SJCRH30 (cell line): ENCODE results near the gene MGARP. TPM values are rescaled to one million over a fixed set of nuclear protein-coding genes. Genes with fewer than 3 reads are reported as not detected.
"Not testable (repeated sequence)": the region's sequence is repeated elsewhere in the genome, so short reads cannot be mapped to it uniquely, and the experiment has no call there.

ENCODE experiments used
- DNase-seq, 2 experiments: peaks; one replicate each; pipeline ENCODE4 v3.0.0-alpha.2; 2015 to 2020
- H3K27ac ChIP-seq: fragments of 250-450 bp; sonication (Bioruptor Pico); 2 replicates; pipeline ENCODE4 v1.5.1; 2020; ENCODE audit warnings: mild to moderate bottlenecking, moderate library complexity
- H3K27me3 ChIP-seq: fragments of 250-450 bp; sonication (Bioruptor Pico); 2 replicates; pipeline ENCODE4 v1.5.1; 2020; ENCODE audit warnings: mild to moderate bottlenecking, moderate library complexity
- H3K36me3 ChIP-seq: fragments of 250-450 bp; sonication (Bioruptor Pico); 2 replicates; pipeline ENCODE4 v1.5.1; 2020; ENCODE audit warnings: mild to moderate bottlenecking, moderate library complexity
- H3K4me1 ChIP-seq: fragments of 250-450 bp; sonication (Bioruptor Pico); 2 replicates; pipeline ENCODE4 v1.5.1; 2020; ENCODE audit warnings: mild to moderate bottlenecking, moderate library complexity
- H3K4me3 ChIP-seq: fragments of 250-450 bp; sonication (Bioruptor Pico); 2 replicates; pipeline ENCODE4 v1.5.1; 2020; ENCODE audit warnings: mild to moderate bottlenecking, moderate library complexity
- H3K9me3 ChIP-seq: fragments of 250-450 bp; sonication (Bioruptor Pico); replicated peaks from 2 replicates; pipeline ENCODE4 v1.5.1; 2020; ENCODE audit warnings: mild to moderate bottlenecking, moderate library complexity
- total RNA-seq: library from RNA; depleted of rRNA; stranded (reverse); fragments of >200 nt; shearing (Covaris generic); gene quantifications from 2 replicates; pipeline ENCODE4 v1.2.3, GENCODE V29; 2014; rRNA removed

The MGARP gene
- 22.3 and 27.2 TPM in 2 replicates for total RNA-seq

GRCh38 chr4:139279760-139280620, at the start of gene MGARP:
MGARP (minus strand) TSS chr4:139280225; CDS start chr4:139280158, 67 bp downstream.
- H3K9me3 ChIP-seq = no peaks in the 10 kb centered on the region
- H3K27ac ChIP-seq = peak within 1 kb of the TSS; percentile 19; the same call in 1 of the 2 replicates
- peak; percentile 82 to 84 for DNase-seq
- H3K27me3 ChIP-seq = no peaks in the 10 kb centered on the region
- H3K36me3 ChIP-seq = no peaks in the 10 kb centered on the region
- peaks cover 10% of the 10 kb centered on the region for H3K4me1 ChIP-seq
- H3K4me3 ChIP-seq = peak within 1 kb of the TSS; percentile 63

DNA sequence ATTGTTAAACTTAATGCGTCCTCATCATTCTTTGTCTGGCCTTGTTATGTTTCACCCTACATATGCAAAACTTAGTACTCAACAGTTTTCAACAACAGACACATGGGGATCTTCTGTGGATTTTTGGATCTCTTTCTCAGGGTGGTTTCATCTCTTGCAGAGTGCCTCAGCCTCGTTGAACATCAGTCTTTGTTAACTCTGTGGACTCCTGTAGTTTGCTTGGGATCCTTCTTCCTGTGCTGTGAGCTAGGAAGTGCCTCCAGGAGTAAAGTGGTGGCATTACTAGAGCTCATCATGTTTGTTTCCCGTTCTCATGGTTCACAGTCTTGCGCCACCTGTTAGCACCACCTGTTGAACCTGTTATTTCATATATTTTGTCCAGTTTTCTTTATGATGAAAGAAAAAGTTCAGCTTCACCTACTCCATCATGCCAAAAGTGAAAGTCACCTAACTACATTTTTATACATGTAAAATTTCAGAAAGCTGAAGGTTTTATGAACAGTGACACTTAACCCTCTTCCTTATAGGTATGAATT, 49.7 kb upstream of the MGARP start:
- no peak for DNase-seq
- H3K27ac ChIP-seq = no peak overlapping the region

GRCh38 chr4:139324620-139325019, 44.6 kb upstream of the MGARP start:
- no peak for DNase-seq
- no peak overlapping the region for H3K27ac ChIP-seq
- no peaks in the 10 kb centered on the region for H3K4me1 ChIP-seq
- H3K36me3 ChIP-seq = peaks cover 3% of the 10 kb centered on the region
- no peak overlapping the region for H3K4me3 ChIP-seq
- H3K9me3 ChIP-seq = no peaks in the 10 kb centered on the region; the same call in 1 of the 2 replicates
- no peaks in the 10 kb centered on the region for H3K27me3 ChIP-seq

More for the DNA sequence above, 49.7 kb upstream of the MGARP start:
- Histone ChIP-seq H3K4me1 (no peaks in the 10 kb centered on the region), H3K4me3 (no peak overlapping the region), H3K9me3 (no peaks in the 10 kb centered on the region; the same call in 1 of the 2 replicates), H3K36me3 (peaks cover 20% of the 10 kb centered on the region), H3K27me3 (no peaks in the 10 kb centered on the region)

DNA sequence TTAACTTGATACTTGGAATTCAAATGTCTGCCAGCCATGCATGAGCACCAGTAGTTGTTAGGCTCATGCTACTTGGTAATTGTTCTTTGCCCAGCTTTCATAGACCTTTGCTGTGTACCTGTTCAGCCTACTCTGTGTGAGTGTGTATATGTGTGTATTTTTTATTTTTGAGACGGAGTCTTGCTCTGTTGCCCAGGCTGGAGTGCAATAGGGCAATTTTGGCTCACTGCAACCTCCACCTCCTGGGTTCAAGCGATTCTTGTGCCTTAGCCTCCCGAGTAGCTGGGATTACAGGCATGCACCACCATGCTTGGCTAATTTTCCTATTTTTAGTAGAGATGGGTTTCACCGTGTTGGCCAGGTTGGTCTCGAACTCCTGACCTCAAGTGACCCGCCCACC, 42.5 kb upstream of the MGARP start:
- H3K36me3 ChIP-seq, H3K27me3 ChIP-seq, DNase-seq, H3K27ac ChIP-seq, H3K4me3 ChIP-seq, H3K4me1 ChIP-seq, H3K9me3 ChIP-seq: not testable (repeated sequence)

DNA sequence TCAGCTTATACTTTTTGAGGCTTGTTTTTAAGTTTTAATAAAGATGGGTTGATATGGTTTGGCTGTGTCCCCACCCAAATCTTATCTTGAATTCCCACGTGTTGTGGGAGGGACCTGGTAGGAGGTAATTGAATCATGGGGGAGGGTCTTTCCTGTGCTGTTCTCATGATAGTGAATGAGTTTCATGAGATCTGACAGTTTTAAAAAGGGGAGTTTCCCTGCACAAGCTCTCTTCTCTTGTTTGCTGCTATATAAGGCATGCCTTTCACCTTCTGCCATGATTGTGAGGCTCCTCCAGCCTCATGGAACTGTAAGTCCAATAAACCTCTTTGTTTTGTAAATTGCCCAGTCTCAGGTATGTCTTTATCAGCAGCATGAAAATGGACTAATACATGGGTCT, 42.0 kb upstream of the MGARP start:
- not testable (repeated sequence) for H3K9me3 ChIP-seq, DNase-seq

DNA sequence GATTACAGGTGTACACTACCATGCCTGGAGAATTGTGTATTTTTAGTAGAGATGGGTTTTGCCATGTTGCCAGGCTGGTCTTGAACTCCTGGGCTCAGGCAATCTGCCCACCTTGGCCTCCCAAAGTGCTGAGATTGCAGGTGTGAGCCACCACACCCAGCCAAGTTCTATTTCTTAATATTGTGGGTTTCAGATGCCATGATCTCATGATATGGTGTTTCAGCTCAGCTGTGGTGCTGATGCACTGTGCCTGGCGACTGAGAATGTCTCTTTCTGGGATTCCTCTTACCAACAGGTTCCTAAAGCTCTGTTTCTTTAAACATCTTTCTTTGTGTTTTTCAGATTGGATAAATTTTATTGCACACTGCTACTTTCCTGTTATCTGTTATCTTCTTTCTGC, 39.5 kb upstream of the MGARP start:
- H3K27ac ChIP-seq = no peak overlapping the region
- no peaks in the 10 kb centered on the region for H3K4me1 ChIP-seq
- H3K9me3 ChIP-seq = no peaks in the 10 kb centered on the region
- peaks cover 4% of the 10 kb centered on the region; the same call in 1 of the 2 replicates for H3K36me3 ChIP-seq
- no peaks in the 10 kb centered on the region for H3K27me3 ChIP-seq
- DNase-seq = no peak
- no peak overlapping the region for H3K4me3 ChIP-seq

More for the DNA sequence above, 42.0 kb upstream of the MGARP start:
- H3K27me3 ChIP-seq, H3K27ac ChIP-seq, H3K36me3 ChIP-seq, H3K4me1 ChIP-seq, H3K4me3 ChIP-seq: not testable (repeated sequence)

- no peaks in the 10 kb centered on the region for H3K9me3 ChIP-seq
- peaks cover 4% of the 10 kb centered on the region for H3K36me3 ChIP-seq
- H3K4me1 ChIP-seq = no peaks in the 10 kb centered on the region
- H3K27ac ChIP-seq = no peak overlapping the region
- no peaks in the 10 kb centered on the region for H3K27me3 ChIP-seq
- DNase-seq = no peak
- no peak overlapping the region for H3K4me3 ChIP-seq
Observed at GRCh38 chr4:139317635-139318034, 37.6 kb upstream of the MGARP start.

GRCh38 chr4:139316733-139317132, 36.7 kb upstream of the MGARP start:
- no peaks in the 10 kb centered on the region for H3K4me1 ChIP-seq
- no peaks in the 10 kb centered on the region for H3K27me3 ChIP-seq
- peaks cover 4% of the 10 kb centered on the region for H3K36me3 ChIP-seq
- DNase-seq = no peak
- no peaks in the 10 kb centered on the region for H3K9me3 ChIP-seq
- no peak overlapping the region for H3K27ac ChIP-seq
- no peak overlapping the region for H3K4me3 ChIP-seq

GRCh38 chr4:139315221-139315675, 35.2 kb upstream of the MGARP start:
- H3K4me3 ChIP-seq = no peak overlapping the region
- no peak for DNase-seq
- no peaks in the 10 kb centered on the region for H3K9me3 ChIP-seq
- H3K27ac ChIP-seq = no peak overlapping the region
- H3K27me3 ChIP-seq = no peaks in the 10 kb centered on the region
- H3K4me1 ChIP-seq = no peaks in the 10 kb centered on the region
- H3K36me3 ChIP-seq = peaks cover 4% of the 10 kb centered on the region

GRCh38 chr4:139314047-139314800, 34.2 kb upstream of the MGARP start:
- Histone ChIP-seq H3K27me3 (no peaks in the 10 kb centered on the region), H3K4me1 (no peaks in the 10 kb centered on the region), H3K27ac (no peak overlapping the region), H3K9me3 (no peaks in the 10 kb centered on the region), H3K4me3 (no peak overlapping the region), H3K36me3 (peaks cover 8% of the 10 kb centered on the region)
- DNase-seq = no peak

DNA sequence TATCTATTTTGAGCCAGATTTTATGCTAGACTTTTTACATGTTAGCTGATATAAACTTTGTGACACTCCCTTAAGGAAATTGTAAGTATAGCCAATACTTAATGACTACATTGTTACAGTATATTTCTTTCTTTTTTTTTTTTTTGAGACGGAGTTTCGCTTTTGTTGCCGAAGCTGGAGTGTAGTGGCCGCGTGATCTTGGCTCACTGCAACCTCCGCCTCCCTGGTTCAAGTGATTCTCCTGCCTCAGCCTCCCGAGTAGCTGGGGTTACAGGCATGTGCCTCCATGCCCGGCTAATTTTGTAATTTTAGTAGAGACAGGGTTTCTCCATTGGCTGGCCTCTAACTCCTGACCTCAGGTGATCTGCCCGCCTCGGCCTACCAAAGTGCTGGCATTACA, 33.4 kb upstream of the MGARP start:
- not testable (repeated sequence) for DNase-seq

GRCh38 chr4:139312552-139313332, 32.7 kb upstream of the MGARP start:
- no peaks in the 10 kb centered on the region for H3K9me3 ChIP-seq
- DNase-seq = no peak
- peaks cover 12% of the 10 kb centered on the region for H3K36me3 ChIP-seq
- no peak overlapping the region for H3K4me3 ChIP-seq
- H3K27ac ChIP-seq = no peak overlapping the region
- no peaks in the 10 kb centered on the region for H3K27me3 ChIP-seq
- H3K4me1 ChIP-seq = no peaks in the 10 kb centered on the region

More for the DNA sequence above, 33.4 kb upstream of the MGARP start:
- not testable (repeated sequence) for H3K27ac ChIP-seq, H3K27me3 ChIP-seq, H3K4me3 ChIP-seq, H3K9me3 ChIP-seq, H3K4me1 ChIP-seq
- H3K36me3 ChIP-seq = peaks cover 12% of the 10 kb centered on the region

DNA sequence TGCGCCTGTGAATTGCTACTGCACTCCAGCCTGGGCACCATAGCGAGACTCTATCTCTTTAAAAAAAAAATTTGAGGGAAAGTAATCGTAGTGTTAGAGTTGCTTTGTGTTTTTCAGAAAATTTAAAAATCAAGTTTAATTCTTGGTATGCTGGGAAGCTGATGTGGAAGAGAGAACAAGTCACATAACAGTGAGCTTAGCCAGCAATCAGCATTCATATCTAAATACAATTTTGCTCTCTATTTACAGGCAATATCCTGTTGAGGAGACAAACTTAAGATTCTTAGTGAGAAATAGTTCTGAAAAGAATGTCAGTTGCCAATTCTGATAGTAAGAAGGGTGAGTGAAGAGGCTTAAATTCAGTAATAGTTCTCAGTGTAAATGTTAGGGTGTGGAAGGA, 31.9 kb upstream of the MGARP start:
- H3K9me3 ChIP-seq = no peaks in the 10 kb centered on the region
- DNase-seq = no peak
- no peak overlapping the region for H3K4me3 ChIP-seq
- H3K4me1 ChIP-seq = no peaks in the 10 kb centered on the region
- no peak overlapping the region for H3K27ac ChIP-seq
- peaks cover 16% of the 10 kb centered on the region for H3K36me3 ChIP-seq
- no peaks in the 10 kb centered on the region for H3K27me3 ChIP-seq

DNA sequence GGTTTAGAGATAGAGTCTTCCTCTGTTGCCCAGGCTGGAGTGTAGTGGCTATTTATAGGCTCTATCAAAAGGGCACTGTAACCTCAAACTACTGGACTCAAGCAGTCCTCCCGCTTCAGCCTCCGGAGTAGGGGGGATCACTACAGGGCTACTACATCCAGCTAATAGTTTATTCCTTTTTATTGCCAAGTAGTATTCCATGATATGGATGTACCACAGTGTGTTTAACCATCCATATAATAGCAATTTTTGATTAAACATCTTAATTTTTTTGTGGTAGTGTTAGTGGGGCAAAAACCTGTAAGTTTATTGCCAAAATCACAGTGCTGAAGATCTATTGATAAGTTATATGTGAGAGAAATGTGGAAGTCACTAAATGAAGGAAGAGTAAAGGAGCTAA, 24.9 kb upstream of the MGARP start:
- peaks cover 46% of the 10 kb centered on the region for H3K36me3 ChIP-seq
- H3K9me3 ChIP-seq = 0 out of 2 replicates have a peak, but pooled peaks cover 3% of the 10 kb centered on the region
- H3K27ac ChIP-seq = no peak overlapping the region
- H3K4me3 ChIP-seq = no peak overlapping the region
- H3K27me3 ChIP-seq = no peaks in the 10 kb centered on the region
- H3K4me1 ChIP-seq = peaks cover 2% of the 10 kb centered on the region
- DNase-seq = no peak
